Measurements from ENCODE around the gene TTC13. TPM values are rescaled to one million over a fixed set of nuclear protein-coding genes. Genes with fewer than 3 reads are reported as not detected.
A peak's percentile ranks its signal among the peaks of the same experiment; 100 is the strongest.

TTC13 gene
- total and polyA plus RNA-seq, 11 donors: 3.7 to 9.6 (median 6.9) TPM

- H3K36me3 ChIP-seq: no peaks in the 10 kb centered on the region
- WGBS, 4 donors: 68 to 84% (median 73%) methylated on average over 6 of the region's 6 CpGs
- no peak for DNase-seq
- no peak overlapping the region for H3K27ac ChIP-seq
- H3K9me3 ChIP-seq: no peaks in the 10 kb centered on the region
- TF ChIP-seq CTCF (IDR thresholded peaks at IDR 0.05): no peak
- TF ChIP-seq POLR2A (IDR thresholded peaks at IDR 0.05): no peak
- peaks cover 0 to 13% (median 0%) of the 10 kb centered on the region in 12 donors for H3K4me1 ChIP-seq
- no peak overlapping the region for H3K4me3 ChIP-seq
- peak in 1 of 4 donors; percentile 43 for ATAC-seq
- intact Hi-C loops (cut with DNase I): loop anchor here in 1 of 10 donors (10.0 kb wide), 1 partner anchor 52 kb away; no protein-coding TSS in a partner anchor
- H3K27me3 ChIP-seq: peaks cover 0 to 12% (median 0%) of the 10 kb centered on the region in 9 donors
Observed at GRCh38 chr1:230876660-230877059, 102.0 kb downstream of the TTC13 start.

- DNase-seq (no peak), ATAC-seq (no peak)
- peaks cover 0 to 5% (median 0%) of the 10 kb centered on the region in 9 donors for H3K27me3 ChIP-seq
- no peak overlapping the region for H3K27ac ChIP-seq
- intact Hi-C loops (cut with DNase I): loop anchor here in 1 of 10 donors (10.0 kb wide), 1 partner anchor 51 kb away; no protein-coding TSS in a partner anchor
- no peaks in the 10 kb centered on the region for H3K36me3 ChIP-seq
- H3K9me3 ChIP-seq: no peaks in the 10 kb centered on the region
- H3K4me3 ChIP-seq: no peak overlapping the region
- 91 to 98% (median 93%) methylated on average over 8 of the region's 8 CpGs for WGBS, 4 donors
- TF ChIP-seq CTCF (IDR thresholded peaks at IDR 0.05) (no peak), POLR2A (IDR thresholded peaks at IDR 0.05) (no peak)
- peaks cover 0 to 14% (median under 1%) of the 10 kb centered on the region in 12 donors for H3K4me1 ChIP-seq
Observed at GRCh38 chr1:230875370-230875769, 103.3 kb downstream of the TTC13 start.

- ATAC-seq (no peak), DNase-seq (no peak)
- 97 to 100% (median 98%) methylated on average over 4 of the region's 4 CpGs for WGBS, 4 donors
- intact Hi-C loops (cut with DNase I): loop anchor here in 2 of 10 donors (5.0 to 10.0 kb wide), 2 partner anchors 41 to 46 kb away; no protein-coding TSS in a partner anchor
- Histone ChIP-seq H3K4me1 (peaks cover 0 to 34% (median 20%) of the 10 kb centered on the region in 12 donors), H3K9me3 (no peaks in the 10 kb centered on the region), H3K27me3 (no peaks in the 10 kb centered on the region), H3K36me3 (no peaks in the 10 kb centered on the region), H3K4me3 (no peak overlapping the region), H3K27ac (no peak overlapping the region)
- no peak for TF ChIP-seq CTCF (IDR thresholded peaks at IDR 0.05)
Observed at GRCh38 chr1:230870916-230871315, 107.7 kb downstream of the TTC13 start.

- WGBS, 4 donors: 57 to 64% (median 58%) methylated on average over 4 of the region's 4 CpGs
- Histone ChIP-seq H3K27ac (peak overlapping the region in 11 of 12 donors; percentile 75 to 97 (median 92)), H3K27me3 (no peaks in the 10 kb centered on the region)
Observed at GRCh38 chr1:230869500-230869899, 109.2 kb downstream of the TTC13 start.

More at GRCh38 chr1:230869500-230869899, 109.2 kb downstream of the TTC13 start:
- no peaks in the 10 kb centered on the region for H3K9me3 ChIP-seq
- peaks cover 7 to 49% (median 30%) of the 10 kb centered on the region in 12 donors for H3K4me1 ChIP-seq
- DNase-seq (no peak), ATAC-seq (no peak)
- peak overlapping the region in 5 of 12 donors; percentile 78 to 98 (median 88) for H3K4me3 ChIP-seq
- intact Hi-C loops (cut with DNase I): loop anchor here in 8 of 10 donors (2.0 to 10.0 kb wide), 7 partner anchors 42 to 108 kb away; partner anchors contain the start of genes ARV1 (in 1 of the 8) and TTC13 (in 1 of the 8)
- TF ChIP-seq POLR2A (IDR thresholded peaks at IDR 0.05): no peak
- TF ChIP-seq CTCF (IDR thresholded peaks at IDR 0.05): no peak
- H3K36me3 ChIP-seq: no peaks in the 10 kb centered on the region
